Keratinocyte (primary cell): ENCODE data around the gene SMAD7. TPM values are rescaled to one million over a fixed set of nuclear protein-coding genes. Genes with fewer than 3 reads are reported as not detected.

Experiments
- DNase-seq: peaks from one replicate; pipeline ENCODE4 v3.0.0-alpha.2; 2011; ENCODE audit warnings: low read depth, missing footprints, low spot score
- FAIRE-seq: peaks from 2 replicates; lab custom pipeline; 2011; peaks lifted over from hg19 to GRCh38; lab: Jason Lieb, UNC
- H2AFZ ChIP-seq: 2 replicates; pipeline ENCODE4 v1.6.0; 2012; ENCODE audit warnings: low read length, control low read depth, inconsistent platforms; ENCODE audit not compliant: control insufficient read depth
- H3K27ac ChIP-seq: 2 replicates; pipeline ENCODE4 v1.5.1; 2011; ENCODE audit warnings: low read length; ENCODE audit not compliant: control insufficient read depth, insufficient read depth
- H3K27me3 ChIP-seq: 3 replicates; pipeline ENCODE4 v1.6.0; 2011; ENCODE audit warnings: low read length; ENCODE audit not compliant: control insufficient read depth, insufficient read depth; ENCODE audit errors: extremely low read depth
- H3K36me3 ChIP-seq, 2 experiments: 2 replicates in 1 of 2; 3 replicates in 1 of 2; pipeline ENCODE4 v1.5.1; 2011; ENCODE audit warnings: low read length in 2 of 2, mild to moderate bottlenecking in 1 of 2; ENCODE audit not compliant: control insufficient read depth in 2 of 2, insufficient read depth in 2 of 2; ENCODE audit errors: extremely low read depth in 1 of 2
- H3K4me1 ChIP-seq: 3 replicates; pipeline ENCODE4 v1.5.1; 2011; ENCODE audit warnings: low read length; ENCODE audit not compliant: control insufficient read depth, insufficient read depth; ENCODE audit errors: extremely low read depth
- H3K4me2 ChIP-seq: 3 replicates; pipeline ENCODE4 v1.6.0; 2011; ENCODE audit warnings: low read depth, low read length; ENCODE audit not compliant: control insufficient read depth, insufficient read depth; ENCODE audit errors: extremely low read depth
- H3K4me3 ChIP-seq, 3 experiments: fragments of 200-600 bp in 1 of 3; sonication (generic) in 1 of 3; 2 replicates in 2 of 3; 3 replicates in 1 of 3; pipeline ENCODE4 v1.5.1; 2011 to 2016; ENCODE audit warnings: low read length in 3 of 3, mild to moderate bottlenecking in 3 of 3, control low read depth in 2 of 3, inconsistent platforms in 1 of 3, low read depth in 1 of 3, mixed read lengths in 1 of 3, mixed run types in 1 of 3, moderate library complexity in 1 of 3; ENCODE audit not compliant: control insufficient read depth in 2 of 3, insufficient read depth in 2 of 3; ENCODE audit errors: extremely low read depth in 1 of 3
- H3K79me2 ChIP-seq: 2 replicates; pipeline ENCODE4 v1.6.0; 2012; ENCODE audit warnings: low read length; ENCODE audit not compliant: control insufficient read depth, insufficient read depth
- H3K9ac ChIP-seq: 3 replicates; pipeline ENCODE4 v1.6.0; 2011; ENCODE audit warnings: low read length; ENCODE audit not compliant: control insufficient read depth, insufficient read depth; ENCODE audit errors: extremely low read depth
- H3K9me1 ChIP-seq: 3 replicates; pipeline ENCODE4 v1.6.0; 2011; ENCODE audit warnings: low read length; ENCODE audit not compliant: control insufficient read depth, insufficient read depth; ENCODE audit errors: extremely low read depth
- H3K9me3 ChIP-seq: 2 replicates; pipeline ENCODE4 v1.5.1; 2012; ENCODE audit warnings: low read depth, low read length; ENCODE audit not compliant: control insufficient read depth
- H4K20me1 ChIP-seq: 3 replicates; pipeline ENCODE4 v1.6.0; 2011; ENCODE audit warnings: low read length; ENCODE audit not compliant: control insufficient read depth, insufficient read depth; ENCODE audit errors: extremely low read depth
- EZH2 ChIP-seq: IDR thresholded peaks from one replicate; pipeline ENCODE4 v1.6.1; 2012; ENCODE audit warnings: inconsistent platforms, mild to moderate bottlenecking, low read length, moderate library complexity
- dilution Hi-C: fragments of 300-500 bp; cut with MboI; formaldehyde crosslinking; loops from one replicate; pipeline ENCODE4 v1.7.0; 2020; ENCODE audit warnings: low sequenced_read_pairs; ENCODE audit not compliant: extremely low pct_ligation_motif_present
- polyA plus RNA-seq, 5 experiments: library from polyadenylated mRNA; depleted of rRNA in 3 of 5; stranded (reverse) in 3 of 5; stranded (forward) in 1 of 5; unstranded in 1 of 5; fragments of >200 nt; gene quantifications; 1 replicate in 1 of 5; 2 replicates in 3 of 5; 3 replicates in 1 of 5; pipeline versions ENCODE4 v1.2.1 to v1.2.3, GENCODE V29; 2011 to 2012; ENCODE audit warnings: missing spikeins in 2 of 5, low read depth in 1 of 5, low replicate concordance in 1 of 5
- TF ChIP-seq, protein P1 (sequence below), 3 experiments: IDR thresholded peaks in 1 of 3; conservative IDR thresholded peaks in 1 of 3; optimal IDR thresholded peaks in 1 of 3; 2 replicates in 2 of 3; 3 replicates in 1 of 3; pipeline versions ENCODE3 to v1.5.1; 2011; ENCODE audit warnings: low read length in 3 of 3, mild to moderate bottlenecking in 3 of 3, moderate library complexity in 2 of 3, control low read depth in 1 of 3, inconsistent platforms in 1 of 3; ENCODE audit not compliant: insufficient read depth in 2 of 3; ENCODE audit errors: extremely low read depth in 1 of 3

The SMAD7 gene
- polyA plus RNA-seq, 1 donor (not counting 4 experiments of a cell fraction or from before 2014, with no cell fraction given), result 9.5 TPM

DNA sequence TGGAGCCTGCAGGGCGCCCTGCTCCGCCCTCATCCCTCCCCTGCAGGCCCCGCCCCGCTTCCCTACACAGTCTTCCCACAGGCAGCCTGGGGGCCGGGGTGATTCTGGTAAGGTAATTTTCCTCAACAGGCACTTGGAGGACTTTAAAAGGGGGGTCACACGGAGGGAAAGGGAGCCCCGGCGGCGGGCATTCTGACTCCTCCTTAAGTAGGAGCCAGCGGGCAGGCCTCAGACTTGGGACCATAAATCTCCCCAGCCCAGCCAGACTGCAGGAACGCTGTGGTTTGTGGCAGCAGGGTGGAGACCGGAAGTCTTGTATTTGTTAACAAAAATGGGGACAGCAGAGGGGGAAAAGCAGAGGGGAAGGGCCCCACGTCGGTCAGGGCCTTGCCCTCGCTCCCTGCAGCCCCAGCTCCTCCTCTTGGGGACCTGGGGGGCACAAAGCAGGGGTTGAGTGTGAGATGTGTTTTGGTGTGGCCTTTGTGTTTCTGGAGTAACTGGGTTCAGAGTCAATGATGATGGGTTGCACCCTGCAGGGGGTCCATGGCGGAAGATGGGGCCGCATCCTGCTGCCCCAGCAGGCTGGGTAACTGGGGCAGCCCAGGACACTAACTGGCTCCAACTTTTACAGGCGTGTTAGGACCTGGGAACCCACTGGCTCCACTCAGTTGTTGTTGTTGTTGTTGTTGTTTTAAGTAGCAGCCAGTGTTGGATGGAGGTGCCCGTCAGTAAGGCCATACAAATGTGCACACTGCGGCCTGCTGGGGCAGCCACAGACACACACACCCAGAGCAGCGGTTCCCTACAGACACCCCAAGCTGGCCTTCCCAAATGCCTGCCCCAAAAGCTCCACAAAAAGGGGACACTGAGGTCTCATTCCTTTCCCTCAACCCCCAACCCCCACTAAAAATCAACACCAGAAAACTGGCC is 27.7 kb downstream of the SMAD7 start:
- Histone ChIP-seq H3K36me3 (peaks cover 14 to 27% of the 10 kb centered on the region in 2 experiments), H3K4me3 (peak overlapping the region; percentile 4 to 28 (median 21)), H3K27ac (peak overlapping the region; percentile 38), H3K9ac (peak overlapping the region; percentile 10), H3K4me2 (peak overlapping the region; percentile 67), H2AFZ (no peak overlapping the region), H3K9me3 (no peaks in the 10 kb centered on the region), H3K79me2 (peaks cover 62% of the 10 kb centered on the region), H3K4me1 (peaks cover 21% of the 10 kb centered on the region), H4K20me1 (peaks cover 3% of the 10 kb centered on the region), H3K9me1 (peaks cover 3% of the 10 kb centered on the region), H3K27me3 (no peaks in the 10 kb centered on the region)
- TF ChIP-seq EZH2, result no peak
- TF ChIP-seq, protein P1, sequence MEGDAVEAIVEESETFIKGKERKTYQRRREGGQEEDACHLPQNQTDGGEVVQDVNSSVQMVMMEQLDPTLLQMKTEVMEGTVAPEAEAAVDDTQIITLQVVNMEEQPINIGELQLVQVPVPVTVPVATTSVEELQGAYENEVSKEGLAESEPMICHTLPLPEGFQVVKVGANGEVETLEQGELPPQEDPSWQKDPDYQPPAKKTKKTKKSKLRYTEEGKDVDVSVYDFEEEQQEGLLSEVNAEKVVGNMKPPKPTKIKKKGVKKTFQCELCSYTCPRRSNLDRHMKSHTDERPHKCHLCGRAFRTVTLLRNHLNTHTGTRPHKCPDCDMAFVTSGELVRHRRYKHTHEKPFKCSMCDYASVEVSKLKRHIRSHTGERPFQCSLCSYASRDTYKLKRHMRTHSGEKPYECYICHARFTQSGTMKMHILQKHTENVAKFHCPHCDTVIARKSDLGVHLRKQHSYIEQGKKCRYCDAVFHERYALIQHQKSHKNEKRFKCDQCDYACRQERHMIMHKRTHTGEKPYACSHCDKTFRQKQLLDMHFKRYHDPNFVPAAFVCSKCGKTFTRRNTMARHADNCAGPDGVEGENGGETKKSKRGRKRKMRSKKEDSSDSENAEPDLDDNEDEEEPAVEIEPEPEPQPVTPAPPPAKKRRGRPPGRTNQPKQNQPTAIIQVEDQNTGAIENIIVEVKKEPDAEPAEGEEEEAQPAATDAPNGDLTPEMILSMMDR (optimal IDR thresholded peaks at IDR 0.05 in 1 of 3, IDR thresholded peaks at IDR 0.05 in 1 of 3, conservative IDR thresholded peaks at IDR 0.05 in 1 of 3; ENCODE audit: extremely low read depth in 1 of 3, insufficient read depth in 2 of 3, low read length in 3 of 3), result no peak
- DNase-seq, result no peak
- dilution Hi-C loops, result no loop called here
- FAIRE-seq, result peak; percentile 71

DNA sequence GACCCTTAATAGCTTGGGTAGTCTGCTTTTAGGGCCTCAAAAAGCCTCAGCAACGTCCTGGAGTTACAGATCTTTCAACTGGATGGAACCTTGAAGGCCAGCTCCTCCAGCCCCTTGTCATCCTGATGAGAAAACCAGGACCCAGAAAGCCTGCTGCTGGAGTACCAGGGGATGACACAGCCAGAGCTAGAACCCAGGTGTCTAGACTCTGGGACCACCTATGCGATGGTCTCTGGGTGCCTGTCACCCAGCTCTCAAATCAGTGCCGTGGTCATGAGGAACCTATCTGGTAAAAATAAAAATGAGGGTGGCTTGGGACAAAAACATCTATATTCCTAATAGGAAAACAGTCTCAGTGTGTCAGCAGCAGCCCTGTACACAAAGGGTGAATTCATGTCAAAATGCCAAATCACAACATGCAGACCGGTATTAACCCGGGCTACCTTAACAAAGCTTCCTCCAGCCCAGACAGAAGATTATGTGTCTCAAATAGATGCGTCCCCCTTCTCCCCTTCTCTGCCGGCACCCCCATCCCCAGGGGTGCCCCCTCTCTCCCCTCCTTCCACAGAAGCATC is 28.5 kb downstream of the SMAD7 start:
- Histone ChIP-seq H3K4me1 (peaks cover 21% of the 10 kb centered on the region), H3K4me3 (peak overlapping the region in 2 of 3 experiments; percentile 4 to 11), H3K9me1 (peaks cover 3% of the 10 kb centered on the region), H3K27ac (no peak overlapping the region), H3K79me2 (peaks cover 54% of the 10 kb centered on the region), H3K4me2 (peak overlapping the region; percentile 67), H3K36me3 (peaks cover 11 to 27% of the 10 kb centered on the region in 2 experiments), H4K20me1 (peaks cover 3% of the 10 kb centered on the region), H3K9ac (peak overlapping the region; percentile 10), H3K9me3 (no peaks in the 10 kb centered on the region), H3K27me3 (no peaks in the 10 kb centered on the region), H2AFZ (no peak overlapping the region)
- no peak for TF ChIP-seq EZH2
- TF ChIP-seq, protein P1 (optimal IDR thresholded peaks at IDR 0.05 in 1 of 3, IDR thresholded peaks at IDR 0.05 in 1 of 3, conservative IDR thresholded peaks at IDR 0.05 in 1 of 3; ENCODE audit: extremely low read depth in 1 of 3, insufficient read depth in 2 of 3, low read length in 3 of 3), result no peak
- FAIRE-seq (peak; percentile 72), DNase-seq (no peak)
- dilution Hi-C loops, result no loop called here
